ENCODE data around the gene LAIR1.
"Not testable (repeated sequence)": the region's sequence is repeated elsewhere in the genome, so short reads cannot be mapped to it uniquely, and the experiment has no call there.

Gene LAIR1

DNA sequence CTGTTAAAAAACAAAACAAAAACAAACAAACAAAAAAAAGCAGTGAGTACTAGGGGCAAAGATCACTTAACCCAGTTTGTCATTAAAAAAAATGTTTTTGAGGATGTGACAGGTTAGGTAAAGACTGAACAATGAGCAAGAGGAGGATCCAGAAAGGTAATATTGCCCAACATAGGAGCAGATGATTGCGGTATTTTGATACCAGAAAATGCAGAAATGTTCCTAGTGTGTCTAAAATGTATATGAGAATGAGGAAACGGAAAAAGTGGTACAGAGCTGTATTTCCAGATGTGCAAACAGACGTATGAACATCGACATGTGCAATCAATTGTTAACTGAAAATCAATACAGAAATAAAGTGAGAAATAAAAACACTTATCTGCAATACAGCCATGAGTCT, 20.9 kb downstream of the LAIR1 start:
- FAIRE-seq (no peak), DNase-seq (ENCODE audit: low spot score) (no peak)

GRCh38 chr19:54341295-54341694, 23.4 kb downstream of the LAIR1 start:
- no peak for FAIRE-seq
- DNase-seq (ENCODE audit: low spot score), result no peak

GRCh38 chr19:54339646-54340358, 24.9 kb downstream of the LAIR1 start:
- FAIRE-seq, result no peak

DNA sequence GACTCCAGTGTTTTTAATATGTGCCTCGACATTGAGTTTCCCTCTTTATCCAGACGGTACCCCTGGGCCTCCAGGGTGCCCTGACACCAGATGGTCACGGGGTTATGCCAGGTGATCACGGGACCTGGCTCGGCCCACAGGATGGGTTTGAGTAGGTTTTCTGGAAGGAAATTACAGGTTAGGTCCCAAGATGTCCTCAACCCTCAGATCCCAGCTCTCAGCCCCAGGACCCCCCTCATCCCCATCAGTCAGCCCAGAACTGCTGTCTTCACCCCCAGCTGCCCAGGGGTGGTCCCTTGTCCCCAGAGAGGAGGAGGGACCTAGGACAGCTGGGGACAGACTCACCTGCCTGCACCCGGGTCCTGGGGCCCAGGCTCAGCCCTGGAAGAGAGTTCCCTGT, 26.2 kb downstream of the LAIR1 start:
- FAIRE-seq, result no peak

More at GRCh38 chr19:54339646-54340358, 24.9 kb downstream of the LAIR1 start:
- DNase-seq (ENCODE audit: low spot score), result no peak

GRCh38 chr19:54337858-54338230, 26.9 kb downstream of the LAIR1 start:
- FAIRE-seq, result no peak

More for the DNA sequence above, 26.2 kb downstream of the LAIR1 start:
- DNase-seq (ENCODE audit: low spot score), result no peak

GRCh38 chr19:54336893-54337857, 27.6 kb downstream of the LAIR1 start:
- FAIRE-seq (no peak), DNase-seq (ENCODE audit: low spot score) (no peak)

More at GRCh38 chr19:54337858-54338230, 26.9 kb downstream of the LAIR1 start:
- DNase-seq (ENCODE audit: low spot score), result no peak

DNA sequence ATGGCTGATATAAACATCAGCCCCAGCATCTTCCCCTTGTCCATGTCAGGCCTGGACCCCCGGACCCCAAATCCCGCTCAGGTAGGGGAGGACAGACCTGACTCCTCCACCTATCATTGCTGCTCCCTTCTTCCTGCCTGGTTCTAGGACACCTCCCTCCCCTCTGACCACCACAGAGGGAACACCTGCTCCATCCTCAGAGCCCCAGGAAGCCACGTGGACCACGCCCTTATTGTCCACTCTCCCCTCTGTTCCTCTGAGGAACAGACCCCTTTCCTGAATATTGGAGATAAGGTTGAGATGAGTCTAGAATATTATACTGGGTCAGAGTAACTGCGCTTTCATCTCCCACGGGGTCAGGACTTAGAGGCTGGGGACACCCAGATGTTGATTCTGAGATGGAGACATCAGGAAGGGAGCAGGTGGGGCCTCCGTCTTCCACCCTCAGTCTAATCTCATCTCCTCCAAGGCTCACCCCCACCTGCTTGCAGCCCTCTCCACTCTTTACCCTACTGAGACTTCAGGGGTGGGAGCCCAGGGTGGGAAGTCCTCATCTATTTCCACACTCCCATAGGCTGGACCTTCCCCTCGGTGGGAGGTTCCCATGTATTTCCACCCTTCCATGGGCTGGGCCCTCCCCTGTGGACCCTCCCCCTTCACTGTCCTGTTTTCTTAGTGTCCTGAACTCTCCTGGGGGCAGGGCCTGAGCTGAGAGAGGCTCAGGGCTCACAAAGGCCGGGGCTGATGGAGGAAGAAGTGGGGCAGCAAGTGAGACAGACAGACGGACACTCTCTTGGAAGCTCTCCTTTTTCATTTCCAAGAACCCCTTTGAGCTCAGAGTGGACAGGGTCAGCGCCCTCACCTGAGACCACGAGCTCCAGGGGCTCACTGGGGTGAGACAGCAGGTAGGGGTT, 28.5 kb downstream of the LAIR1 start:
- DNase-seq (ENCODE audit: low spot score) (no peak), FAIRE-seq (no peak)

DNA sequence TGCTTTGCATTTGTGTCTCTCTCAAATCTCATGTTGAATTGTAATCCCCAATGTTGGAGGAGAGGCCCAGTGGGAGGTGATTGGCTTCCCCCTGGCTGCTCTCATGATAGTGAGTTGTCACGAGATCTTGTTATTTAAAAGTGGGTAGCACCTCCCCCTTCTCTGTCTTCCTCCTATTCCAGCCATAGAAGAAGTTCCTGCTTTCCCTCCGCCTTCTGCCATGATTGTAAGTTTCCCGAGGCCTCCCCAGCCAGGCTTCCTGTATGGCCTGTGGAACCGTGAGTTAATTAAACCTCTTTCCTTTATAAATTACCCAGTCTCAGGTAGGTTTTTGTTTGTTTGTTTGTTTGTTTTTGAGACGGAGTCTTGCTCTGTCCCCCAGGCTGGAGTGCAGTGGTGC, 29.6 kb downstream of the LAIR1 start:
- no peak for DNase-seq (ENCODE audit: low spot score)

GRCh38 chr19:54333586-54334298, 31.0 kb downstream of the LAIR1 start:
- DNase-seq (ENCODE audit: low spot score) (no peak), FAIRE-seq (no peak)

More for the DNA sequence above, 29.6 kb downstream of the LAIR1 start:
- FAIRE-seq, result no peak

DNA sequence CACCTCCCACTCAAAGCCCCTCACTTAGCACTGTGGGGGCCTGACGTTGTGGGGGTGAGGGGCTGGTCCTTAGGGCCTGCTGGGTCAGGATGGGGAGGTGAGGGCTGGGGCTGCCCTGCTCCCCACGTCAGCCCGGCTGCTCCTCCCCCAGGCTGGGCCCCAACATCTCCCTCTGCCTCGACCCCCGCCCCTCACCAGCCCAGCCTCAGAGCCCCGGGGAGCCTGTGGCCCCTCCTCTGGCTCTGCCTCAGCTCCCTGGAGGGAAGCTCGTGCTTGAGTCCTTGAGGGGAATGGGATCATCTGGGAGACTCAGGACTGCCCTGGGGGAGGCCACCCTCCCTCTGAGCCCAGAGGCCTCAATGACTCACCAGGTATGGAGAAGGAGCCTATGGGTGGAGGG, 32.6 kb downstream of the LAIR1 start:
- FAIRE-seq, result no peak
- no peak for DNase-seq (ENCODE audit: low spot score)

DNA sequence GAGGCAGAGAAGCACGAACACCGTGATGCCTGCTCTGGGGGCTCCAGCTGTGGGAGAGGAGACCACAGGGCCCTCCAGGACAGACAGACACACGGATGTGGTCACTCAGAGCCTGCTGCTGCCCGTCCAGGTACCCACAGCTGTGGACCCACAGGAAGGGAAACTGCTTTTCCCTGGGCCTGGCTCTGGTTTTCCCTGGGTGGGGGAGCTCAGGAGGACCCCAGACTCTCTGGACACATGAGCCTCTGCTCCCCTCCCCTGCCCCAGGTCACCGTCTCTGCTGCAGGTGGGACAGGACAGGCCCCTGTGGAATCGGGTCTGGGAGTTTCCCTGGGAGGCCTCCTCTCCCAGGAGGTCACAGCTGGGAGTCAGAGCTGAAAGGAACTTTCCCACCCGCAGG, 33.1 kb downstream of the LAIR1 start:
- DNase-seq (ENCODE audit: low spot score), result no peak
- FAIRE-seq, result no peak

GRCh38 chr19:54329476-54330165, 35.1 kb downstream of the LAIR1 start:
- FAIRE-seq (no peak), DNase-seq (ENCODE audit: low spot score) (no peak)

GRCh38 chr19:54328781-54329180, 36.0 kb downstream of the LAIR1 start:
- FAIRE-seq; DNase-seq (ENCODE audit: low spot score): not testable (repeated sequence)

DNA sequence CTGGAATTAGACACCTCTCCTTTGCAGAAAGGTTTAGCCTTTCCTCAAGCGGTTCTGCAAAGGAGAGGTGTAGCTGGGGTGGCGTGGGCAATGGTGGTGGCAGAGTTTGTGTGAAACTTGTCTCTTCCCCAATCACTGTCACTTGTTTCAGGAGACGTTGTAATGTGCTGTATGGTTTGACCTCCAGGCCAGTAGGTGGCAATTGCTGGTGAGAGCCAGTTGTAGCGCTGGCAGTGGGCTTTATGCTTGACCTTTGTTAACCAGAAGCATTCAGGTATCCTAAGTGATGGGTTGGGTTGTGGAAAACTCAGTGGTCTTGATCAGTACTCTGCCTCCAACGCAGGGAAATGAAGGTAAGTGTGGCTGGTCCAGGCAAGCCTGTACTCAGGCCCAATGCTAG, 39.1 kb downstream of the LAIR1 start:
- no peak for FAIRE-seq
- DNase-seq (ENCODE audit: low spot score), result no peak

- FAIRE-seq, result no peak
- peak; percentile 52 for DNase-seq (ENCODE audit: low spot score)
These were observed 39.5 kb downstream of the LAIR1 start for GRCh38 chr19:54325194-54325621.

- no peak for DNase-seq (ENCODE audit: low spot score)
- FAIRE-seq, result no peak
These were observed 40.7 kb downstream of the LAIR1 start for GRCh38 chr19:54324071-54324470.

DNA sequence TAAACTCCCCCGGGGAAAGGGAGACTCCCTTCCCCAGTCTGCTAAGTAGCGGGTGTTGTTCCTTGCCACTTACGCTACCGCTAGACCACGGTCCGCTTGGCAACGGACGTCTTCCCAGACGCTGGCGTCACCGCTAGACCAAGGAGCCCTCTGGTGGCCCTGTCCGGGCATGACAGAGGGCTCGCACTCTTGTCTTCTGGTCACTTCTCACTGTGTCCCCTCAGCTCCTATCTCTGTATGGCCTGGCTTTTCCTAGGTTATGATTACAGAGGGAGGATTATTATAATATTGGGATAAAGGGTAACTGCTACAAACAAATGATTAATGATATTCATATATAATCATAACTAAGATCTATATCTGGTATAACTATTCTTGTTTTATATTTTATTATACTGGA, 41.8 kb downstream of the LAIR1 start:
- FAIRE-seq, result peak; percentile 69
- DNase-seq (ENCODE audit: low spot score), result not testable (repeated sequence)

GRCh38 chr19:54322295-54322694, 42.4 kb downstream of the LAIR1 start:
- DNase-seq (ENCODE audit: low spot score); FAIRE-seq: not testable (repeated sequence)

- FAIRE-seq (no peak), DNase-seq (ENCODE audit: low spot score) (no peak)
These were observed 44.6 kb downstream of the LAIR1 start for GRCh38 chr19:54319892-54320670.

Measured in urothelium cell line (cell line).